ENCODE data around the gene HOXA3.

DNA sequence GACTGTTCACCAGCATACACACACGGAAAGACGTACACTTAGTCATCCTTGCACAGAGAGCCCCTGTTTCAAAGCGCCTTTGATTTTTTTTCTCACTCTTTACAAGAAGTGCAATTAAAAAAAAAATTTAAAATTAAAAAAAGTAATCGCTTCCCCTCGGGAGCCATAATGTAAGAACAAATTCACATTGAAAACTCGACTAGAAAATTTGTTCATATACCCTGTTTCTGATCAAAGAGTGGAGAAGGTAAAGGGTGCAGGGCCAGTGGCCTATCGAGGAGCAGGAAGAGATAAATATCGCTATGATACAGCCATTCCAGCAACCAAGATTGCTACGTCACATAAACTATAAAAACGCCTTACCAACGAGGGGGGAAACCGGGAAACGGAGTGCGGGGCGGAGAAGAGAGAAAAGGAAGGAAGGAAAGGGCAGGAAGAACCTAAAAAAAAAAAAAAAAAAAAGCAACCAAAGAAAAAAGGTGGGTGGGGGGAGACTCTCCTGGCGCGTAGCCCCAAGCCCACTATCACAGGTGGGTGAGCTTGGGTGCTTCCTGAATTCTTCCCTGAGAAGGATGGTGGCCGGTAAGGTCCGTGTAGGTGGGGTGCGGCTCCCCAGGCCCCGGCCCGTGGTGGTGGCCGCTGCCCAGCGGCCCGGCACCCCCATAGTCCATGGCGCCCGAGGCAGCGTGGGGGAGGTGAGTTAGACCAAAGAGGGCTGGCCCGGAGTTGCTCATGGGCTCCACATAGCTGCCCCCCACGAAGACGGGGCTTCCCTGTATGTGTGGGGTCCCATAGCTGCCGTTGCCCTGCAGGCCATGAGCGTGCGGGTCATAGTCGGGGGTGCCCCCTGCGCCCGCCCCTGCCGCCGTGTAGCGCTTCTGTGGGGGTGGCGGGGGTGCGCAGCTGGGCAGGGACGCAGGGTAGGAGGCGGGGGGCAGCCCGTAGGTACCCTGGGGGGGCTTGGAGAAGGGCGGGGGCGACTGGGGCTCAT is 44.7 kb downstream of the HOXA3 start:
- TF ChIP-seq, protein P1, sequence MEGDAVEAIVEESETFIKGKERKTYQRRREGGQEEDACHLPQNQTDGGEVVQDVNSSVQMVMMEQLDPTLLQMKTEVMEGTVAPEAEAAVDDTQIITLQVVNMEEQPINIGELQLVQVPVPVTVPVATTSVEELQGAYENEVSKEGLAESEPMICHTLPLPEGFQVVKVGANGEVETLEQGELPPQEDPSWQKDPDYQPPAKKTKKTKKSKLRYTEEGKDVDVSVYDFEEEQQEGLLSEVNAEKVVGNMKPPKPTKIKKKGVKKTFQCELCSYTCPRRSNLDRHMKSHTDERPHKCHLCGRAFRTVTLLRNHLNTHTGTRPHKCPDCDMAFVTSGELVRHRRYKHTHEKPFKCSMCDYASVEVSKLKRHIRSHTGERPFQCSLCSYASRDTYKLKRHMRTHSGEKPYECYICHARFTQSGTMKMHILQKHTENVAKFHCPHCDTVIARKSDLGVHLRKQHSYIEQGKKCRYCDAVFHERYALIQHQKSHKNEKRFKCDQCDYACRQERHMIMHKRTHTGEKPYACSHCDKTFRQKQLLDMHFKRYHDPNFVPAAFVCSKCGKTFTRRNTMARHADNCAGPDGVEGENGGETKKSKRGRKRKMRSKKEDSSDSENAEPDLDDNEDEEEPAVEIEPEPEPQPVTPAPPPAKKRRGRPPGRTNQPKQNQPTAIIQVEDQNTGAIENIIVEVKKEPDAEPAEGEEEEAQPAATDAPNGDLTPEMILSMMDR (conservative IDR thresholded peaks at IDR 0.05; ENCODE audit: low read depth, low read length): no peak
- TF ChIP-seq EZH2 (IDR thresholded peaks at IDR 0.05; ENCODE audit: low read length, unreplicated experiment): no peak

All from PC-3 (cell line).